ENCODE results near the gene VWC2L. TPM values are rescaled to one million over a fixed set of nuclear protein-coding genes. Genes with fewer than 3 reads are reported as not detected.

VWC2L gene
- total and polyA plus RNA-seq, 2 of the 4 experiments (the other 2 are of a cell fraction): not detected

- intact Hi-C loops (cut with micrococcal nuclease) (no loop called here), in situ Hi-C loops (cut with MboI; ENCODE audit: low sequenced_read_pairs) (no loop called here), dilution Hi-C loops (cut with HindIII; ENCODE audit: low sequenced_read_pairs, unreplicated experiment) (no loop called here)
- Histone ChIP-seq H3K27ac (ENCODE audit: insufficient read depth, low read length) (no peak overlapping the region), H2BK120ac (ENCODE audit: low read depth, low read length) (no peak overlapping the region), H4K8ac (ENCODE audit: low read depth in 2 of 2, low read length in 2 of 2) (no peak overlapping the region), H3K27me3 (ENCODE audit: control insufficient read depth, insufficient read depth, low read length) (no peaks in the 10 kb centered on the region), H3K23ac (ENCODE audit: low read depth, low read length) (no peak overlapping the region), H3K4ac (ENCODE audit: low read depth, low read length) (no peak overlapping the region), H2AFZ (replicated peaks; ENCODE audit: low read length, poor library complexity) (no peak overlapping the region), H2BK20ac (ENCODE audit: low read depth, low read length) (no peak overlapping the region), H4K5ac (ENCODE audit: low read depth, low read length) (no peak overlapping the region), H3K9me1 (ENCODE audit: insufficient read depth, low read length) (no peaks in the 10 kb centered on the region), H2AK5ac (ENCODE audit: low read depth, low read length) (no peak overlapping the region), H3K4me1 (ENCODE audit: control insufficient read depth, insufficient read depth, low read length) (peaks cover 4% of the 10 kb centered on the region; the same call in 1 of the 2 replicates), H3K36me3 (ENCODE audit: control insufficient read depth, insufficient read depth, low read length) (no peaks in the 10 kb centered on the region), H4K91ac (ENCODE audit: insufficient read depth, low read depth, low read length) (no peak overlapping the region), H2AK9ac (replicated peaks; ENCODE audit: low read depth, low read length, poor library complexity) (no peak overlapping the region), H2BK5ac (ENCODE audit: low read depth, low read length, poor library complexity, severe bottlenecking) (no peak overlapping the region), H4K20me1 (ENCODE audit: insufficient read depth, low read length) (no peaks in the 10 kb centered on the region), H3K4me2 (ENCODE audit: low read depth, low read length) (no peak overlapping the region), H3K56ac (ENCODE audit: extremely low read depth, insufficient read depth, low read length) (no peak overlapping the region), H3K18ac (ENCODE audit: low read depth, low read length) (no peak overlapping the region), H2BK15ac (ENCODE audit: low read depth, low read length) (no peak overlapping the region), H3K4me3 (ENCODE audit: insufficient read depth, low read depth, low read length) (no peak overlapping the region), H3K14ac (replicated peaks; ENCODE audit: low read depth, low read length) (no peak overlapping the region), H3K79me1 (ENCODE audit: low read depth in 1 of 2, low read length in 2 of 2) (no peaks in the 10 kb centered on the region), H3K9ac (ENCODE audit: low read depth, low read length) (no peak overlapping the region), H3K9me3 (ENCODE audit: control insufficient read depth, insufficient read depth, low read length) (no peaks in the 10 kb centered on the region)
- no peak for DNase-seq
- POLR2A ChIA-PET (ENCODE audit: unreplicated experiment): no interaction called here
- TF ChIP-seq CEBPB (IDR thresholded peaks at IDR 0.05; ENCODE audit: low read depth, low read length) (no peak), ELK1 (IDR thresholded peaks at IDR 0.05; ENCODE audit: borderline replicate concordance, low read depth, low read length) (no peak), SMC3 (IDR thresholded peaks at IDR 0.05; ENCODE audit: low read depth, low read length) (no peak), MXI1 (IDR thresholded peaks at IDR 0.05; ENCODE audit: borderline replicate concordance, low read depth, low read length) (no peak), FOS (IDR thresholded peaks at IDR 0.05; ENCODE audit: low read depth, low read length) (no peak), RCOR1 (IDR thresholded peaks at IDR 0.05; ENCODE audit: insufficient replicate concordance, low read length) (no peak), CTCF (conservative IDR thresholded peaks at IDR 0.05; ENCODE audit: low read depth, low read length) (no peak), MAFK (IDR thresholded peaks at IDR 0.05; ENCODE audit: low read depth, low read length) (no peak), CHD1 (IDR thresholded peaks at IDR 0.05; ENCODE audit: low read depth, low read length) (no peak), MAZ (IDR thresholded peaks at IDR 0.05; ENCODE audit: borderline replicate concordance, low read depth, low read length) (no peak), RFX5 (IDR thresholded peaks at IDR 0.05; ENCODE audit: low read depth, low read length) (no peak)
- no TSS peak for BruUV-seq (replicated peaks)
- no peak for ATAC-seq (ENCODE audit: low read depth)
- CTCF ChIA-PET: interaction anchor here (0.7 kb wide), 1 partner anchor 29 kb away, joined by 3 read pairs; no protein-coding TSS in a partner anchor
- WGBS, 2 experiments (ENCODE audit: extremely low coverage in 2 of 2, insufficient read length in 1 of 2): no CpG with 5 or more reads among the region's 1 CpG
Measured at GRCh38 chr2:214611015-214611414, 200.2 kb downstream of the VWC2L start.

Data from IMR-90 (cell line).